Esophagus squamous epithelium (tissue), 4 donors: ENCODE measurements around the gene COX4I1.

ENCODE experiments used
- CTCF ChIP-seq, 6 experiments: fragments of 450-650 bp in 4 of 6; fragments of 200-600 bp in 2 of 6; sonication (generic) in 2 of 6; IDR thresholded peaks; one replicate each; pipeline ENCODE4 v1.5.1; 2016 to 2019; ENCODE audit warnings: antibody characterized with exemption in 6 of 6, mild to moderate bottlenecking in 4 of 6, moderate library complexity in 4 of 6
- POLR2A ChIP-seq, 4 donors: fragments of 450-650 bp; IDR thresholded peaks; one replicate each; pipeline ENCODE4 v1.6.1; 2017; ENCODE audit warnings: antibody characterized with exemption in 4 of 4, mild to moderate bottlenecking in 4 of 4, moderate library complexity in 3 of 4

GRCh38 chr16:85767531-85767930 lies 32.0 kb upstream of the COX4I1 start:
- no peak for TF ChIP-seq CTCF (IDR thresholded peaks at IDR 0.05)
- no peak for TF ChIP-seq POLR2A (IDR thresholded peaks at IDR 0.05)
